B cell (primary cell): ENCODE results near the gene REV1.

Source experiments
- CTCF ChIP-seq: fragments of 200-600 bp; IDR thresholded peaks from one replicate; pipeline ENCODE4 v1.8.0; 2022; ENCODE audit warnings: antibody characterized with exemption, mild to moderate bottlenecking
- EZH2 ChIP-seq: IDR thresholded peaks from 2 replicates; pipeline ENCODE4 v1.6.1; 2012; ENCODE audit warnings: borderline replicate concordance, low read depth, mild to moderate bottlenecking, moderate library complexity, low read length; ENCODE audit not compliant: insufficient read depth, poor library complexity, severe bottlenecking

GRCh38 chr2:99376254-99376864, 113.5 kb downstream of the REV1 start:
- no peak for TF ChIP-seq CTCF
- TF ChIP-seq EZH2, result no peak
